Skeletal muscle tissue (tissue), 4 donors: ENCODE measurements around the gene RNF7. TPM values are rescaled to one million over a fixed set of nuclear protein-coding genes. Genes with fewer than 3 reads are reported as not detected.

Experiments
- H3K27ac ChIP-seq: one replicate; pipeline ENCODE4 v1.7.0; 2013; ENCODE audit warnings: mild to moderate bottlenecking, low read depth, low read length, inconsistent platforms
- H3K27me3 ChIP-seq, 3 donors: one replicate each; pipeline ENCODE4 v1.7.0; 2013; ENCODE audit warnings: low read length in 3 of 3; ENCODE audit not compliant: control insufficient read depth in 3 of 3, insufficient read depth in 3 of 3
- H3K36me3 ChIP-seq, 3 donors: one replicate each; pipeline ENCODE4 v1.7.0; 2013; ENCODE audit warnings: low read length in 3 of 3; ENCODE audit not compliant: control insufficient read depth in 3 of 3, insufficient read depth in 3 of 3
- H3K4me1 ChIP-seq, 3 donors: one replicate each; pipeline ENCODE4 v1.7.0; 2013; ENCODE audit warnings: low read length in 3 of 3, mild to moderate bottlenecking in 3 of 3; ENCODE audit not compliant: control insufficient read depth in 3 of 3, insufficient read depth in 3 of 3
- H3K4me3 ChIP-seq, 3 donors: one replicate each; pipeline ENCODE4 v1.7.0; 2013; ENCODE audit warnings: low read length in 3 of 3
- H3K9ac ChIP-seq, 3 donors: one replicate each; pipeline ENCODE4 v1.7.0; 2013; ENCODE audit warnings: low read length in 3 of 3, mild to moderate bottlenecking in 3 of 3, moderate library complexity in 2 of 3, low read depth in 1 of 3
- H3K9me3 ChIP-seq, 3 donors: one replicate each; pipeline ENCODE4 v1.7.0; 2013; ENCODE audit warnings: low read length in 3 of 3; ENCODE audit not compliant: control insufficient read depth in 3 of 3
- total RNA-seq: library from RNA; depleted of rRNA; stranded (reverse); fragments of >200 nt; gene quantifications from one replicate; pipeline ENCODE4 v1.2.3, GENCODE V29; 2014
- donor health status: Osteomylitis.

The RNF7 gene
- total RNA-seq, 1 donor from 2014 or later, result 26.1 TPM

DNA sequence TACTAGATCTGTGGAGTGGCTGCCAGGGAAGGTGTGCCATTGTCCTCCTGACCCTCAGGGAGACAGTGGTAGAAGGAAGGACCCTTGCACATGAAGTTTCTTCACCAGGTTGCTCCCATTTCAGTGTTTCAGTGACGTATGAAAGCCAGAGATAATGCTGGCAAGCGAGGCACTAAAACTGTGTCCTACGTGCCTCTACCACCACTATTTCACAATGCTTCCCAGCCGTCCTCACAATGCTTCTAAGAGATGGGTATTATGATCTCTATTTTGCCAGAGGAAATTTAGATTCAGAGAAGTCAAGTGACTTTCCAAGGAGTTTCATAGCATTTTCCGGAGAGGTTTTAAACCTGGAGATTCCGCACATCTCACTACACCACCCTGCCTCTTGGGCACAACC is 28.0 kb upstream of the RNF7 start:
- Histone ChIP-seq H3K27ac (no peak overlapping the region), H3K27me3 (no peaks in the 10 kb centered on the region), H3K4me1 (no peaks in the 10 kb centered on the region), H3K9ac (no peak overlapping the region), H3K4me3 (no peak overlapping the region), H3K36me3 (no peaks in the 10 kb centered on the region), H3K9me3 (no peaks in the 10 kb centered on the region)

- no peak overlapping the region for H3K9ac ChIP-seq
- no peaks in the 10 kb centered on the region for H3K9me3 ChIP-seq
- H3K4me1 ChIP-seq, result no peaks in the 10 kb centered on the region
- H3K27me3 ChIP-seq, result no peaks in the 10 kb centered on the region
- no peak overlapping the region for H3K4me3 ChIP-seq
- H3K27ac ChIP-seq, result no peak overlapping the region
- no peaks in the 10 kb centered on the region for H3K36me3 ChIP-seq
These were observed 27.0 kb upstream of the RNF7 start for GRCh38 chr3:141710888-141711616.

DNA sequence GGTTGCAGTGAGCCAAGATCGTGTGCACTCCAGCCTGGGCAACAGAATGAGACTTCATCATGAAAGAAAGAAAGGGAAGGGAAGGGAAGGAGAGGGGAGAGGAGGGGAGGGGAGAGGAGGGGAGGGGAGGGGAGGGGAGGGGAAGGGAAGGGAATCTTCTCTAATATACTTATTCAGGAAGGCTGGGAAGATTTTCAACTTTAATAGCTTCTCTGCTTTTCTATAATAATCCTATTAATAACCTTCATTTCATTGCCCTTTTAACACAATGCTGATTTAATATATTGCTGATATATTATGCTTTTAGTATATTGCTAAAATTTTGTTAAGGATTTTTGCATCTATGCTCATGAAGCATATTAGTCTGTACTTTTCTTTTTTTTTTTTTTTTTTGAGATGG is 23.4 kb upstream of the RNF7 start:
- H3K9ac ChIP-seq, result no peak overlapping the region
- no peaks in the 10 kb centered on the region for H3K9me3 ChIP-seq

GRCh38 chr3:141722081-141722480 is 16.0 kb upstream of the RNF7 start:
- no peaks in the 10 kb centered on the region for H3K36me3 ChIP-seq
- no peaks in the 10 kb centered on the region for H3K27me3 ChIP-seq
- no peaks in the 10 kb centered on the region for H3K4me1 ChIP-seq
- no peak overlapping the region for H3K9ac ChIP-seq
- no peaks in the 10 kb centered on the region for H3K9me3 ChIP-seq
- H3K27ac ChIP-seq, result no peak overlapping the region
- H3K4me3 ChIP-seq, result no peak overlapping the region

More for the DNA sequence above, 23.4 kb upstream of the RNF7 start:
- Histone ChIP-seq H3K27me3 (no peaks in the 10 kb centered on the region), H3K27ac (no peak overlapping the region), H3K4me3 (no peak overlapping the region), H3K36me3 (no peaks in the 10 kb centered on the region), H3K4me1 (no peaks in the 10 kb centered on the region)

GRCh38 chr3:141722648-141723047 is 15.4 kb upstream of the RNF7 start:
- Histone ChIP-seq H3K4me1 (no peaks in the 10 kb centered on the region), H3K9ac (no peak overlapping the region)

GRCh38 chr3:141723255-141723654 is 14.8 kb upstream of the RNF7 start:
- H3K4me1 ChIP-seq, result no peaks in the 10 kb centered on the region
- H3K4me3 ChIP-seq, result no peak overlapping the region
- H3K27me3 ChIP-seq, result no peaks in the 10 kb centered on the region
- H3K9me3 ChIP-seq, result no peaks in the 10 kb centered on the region
- H3K36me3 ChIP-seq, result no peaks in the 10 kb centered on the region
- no peak overlapping the region for H3K27ac ChIP-seq
- no peak overlapping the region for H3K9ac ChIP-seq

More at GRCh38 chr3:141722648-141723047, 15.4 kb upstream of the RNF7 start:
- no peak overlapping the region for H3K27ac ChIP-seq
- H3K4me3 ChIP-seq, result no peak overlapping the region
- H3K27me3 ChIP-seq, result no peaks in the 10 kb centered on the region
- no peaks in the 10 kb centered on the region for H3K9me3 ChIP-seq
- no peaks in the 10 kb centered on the region for H3K36me3 ChIP-seq

DNA sequence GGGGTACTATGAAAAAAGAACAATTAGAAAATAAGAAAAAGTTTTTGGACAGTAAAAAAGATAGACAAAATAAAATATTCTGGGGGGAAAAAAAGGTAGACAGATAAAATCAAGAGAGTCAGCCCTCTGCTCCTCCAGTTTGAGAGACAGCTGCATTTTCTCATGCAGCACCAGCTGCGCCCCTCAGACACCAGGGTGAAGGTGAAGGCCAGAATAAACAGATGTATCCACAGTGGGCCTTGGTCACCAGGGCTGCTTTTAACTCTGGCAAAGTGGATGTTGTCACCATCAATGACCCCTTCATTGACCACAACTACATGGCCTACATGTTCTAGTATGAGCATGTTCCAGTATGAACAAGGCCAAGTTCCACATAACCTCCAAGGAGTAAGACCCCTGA is 13.9 kb upstream of the RNF7 start:
- no peaks in the 10 kb centered on the region for H3K9me3 ChIP-seq
- H3K9ac ChIP-seq, result no peak overlapping the region
- H3K4me3 ChIP-seq, result no peak overlapping the region
- H3K27me3 ChIP-seq, result no peaks in the 10 kb centered on the region
- no peak overlapping the region for H3K27ac ChIP-seq
- H3K36me3 ChIP-seq, result no peaks in the 10 kb centered on the region
- no peaks in the 10 kb centered on the region for H3K4me1 ChIP-seq

GRCh38 chr3:141725036-141725435 is 13.1 kb upstream of the RNF7 start:
- H3K27me3 ChIP-seq, result no peaks in the 10 kb centered on the region
- H3K9me3 ChIP-seq, result no peaks in the 10 kb centered on the region

DNA sequence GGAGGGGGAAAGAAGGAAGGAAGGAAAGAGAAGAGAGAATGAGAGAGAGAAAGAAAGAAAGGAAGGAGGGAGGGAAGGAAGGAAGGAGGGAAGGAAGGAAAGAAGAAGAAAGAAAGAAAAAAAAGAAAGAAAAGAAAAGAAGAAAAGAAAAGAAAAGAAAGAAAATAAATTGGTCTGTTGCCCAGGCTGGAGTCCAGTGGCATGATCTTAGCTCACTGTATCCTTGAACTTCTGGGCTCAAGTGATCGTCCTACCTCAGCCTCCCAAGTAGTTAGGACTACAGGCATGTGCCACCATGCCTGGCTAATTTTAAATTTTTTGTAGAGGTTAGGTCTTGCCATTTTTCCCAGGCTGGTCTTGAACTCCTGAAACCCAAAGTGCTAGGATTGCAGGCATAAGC is 11.6 kb upstream of the RNF7 start:
- Histone ChIP-seq H3K27me3 (no peaks in the 10 kb centered on the region), H3K4me1 (no peaks in the 10 kb centered on the region), H3K4me3 (no peak overlapping the region), H3K36me3 (no peaks in the 10 kb centered on the region), H3K9ac (no peak overlapping the region), H3K27ac (no peak overlapping the region), H3K9me3 (no peaks in the 10 kb centered on the region)

More at GRCh38 chr3:141725036-141725435, 13.1 kb upstream of the RNF7 start:
- H3K4me1 ChIP-seq, result no peaks in the 10 kb centered on the region
- no peak overlapping the region for H3K27ac ChIP-seq
- no peaks in the 10 kb centered on the region for H3K36me3 ChIP-seq
- H3K4me3 ChIP-seq, result no peak overlapping the region
- no peak overlapping the region for H3K9ac ChIP-seq

- Histone ChIP-seq H3K4me1 (no peaks in the 10 kb centered on the region), H3K27ac (no peak overlapping the region), H3K9me3 (no peaks in the 10 kb centered on the region), H3K36me3 (no peaks in the 10 kb centered on the region), H3K4me3 (no peak overlapping the region), H3K9ac (no peak overlapping the region), H3K27me3 (no peaks in the 10 kb centered on the region)
These were observed 9.7 kb upstream of the RNF7 start for GRCh38 chr3:141728355-141728892.
